ENCODE measurements around the gene ZNF138. TPM values are rescaled to one million over a fixed set of nuclear protein-coding genes. Genes with fewer than 3 reads are reported as not detected.

ZNF138 gene
- total RNA-seq = 7.4 and 9.2 TPM in 2 replicates

GRCh38 chr7:64794171-64794844, at the start of gene ZNF138:
TSS of gene ZNF138 (plus strand) at chr7:64794428. CDS start at chr7:64794569, 141 bp downstream.
- Histone ChIP-seq H3K36me3 (ENCODE audit: control insufficient read depth, insufficient read depth, low read length) (no peaks in the 10 kb centered on the region), H3K27me3 (ENCODE audit: control insufficient read depth, insufficient read depth, low read length) (no peaks in the 10 kb centered on the region), H3K4me3 (ENCODE audit: low read depth, low read length) (peak within 1 kb of the TSS; percentile 98)
- TF ChIP-seq CTCF (IDR thresholded peaks at IDR 0.05; ENCODE audit: insufficient read depth, low read length, poor library complexity, severe bottlenecking) = no peak
- peak; percentile 88 for DNase-seq (ENCODE audit: low read depth)

GRCh38 chr7:64744680-64745079, 49.5 kb upstream of the ZNF138 start:
- H3K36me3 ChIP-seq (ENCODE audit: control insufficient read depth, insufficient read depth, low read length) = no peaks in the 10 kb centered on the region
- H3K27me3 ChIP-seq (ENCODE audit: control insufficient read depth, insufficient read depth, low read length) = no peaks in the 10 kb centered on the region
- H3K4me3 ChIP-seq (ENCODE audit: low read depth, low read length) = no peak overlapping the region
- TF ChIP-seq CTCF (IDR thresholded peaks at IDR 0.05; ENCODE audit: insufficient read depth, low read length, poor library complexity, severe bottlenecking) = no peak
- DNase-seq (ENCODE audit: low read depth) = no peak

GRCh38 chr7:64747802-64748201, 46.4 kb upstream of the ZNF138 start:
- Histone ChIP-seq H3K27me3 (ENCODE audit: control insufficient read depth, insufficient read depth, low read length) (no peaks in the 10 kb centered on the region), H3K36me3 (ENCODE audit: control insufficient read depth, insufficient read depth, low read length) (no peaks in the 10 kb centered on the region), H3K4me3 (ENCODE audit: low read depth, low read length) (no peak overlapping the region)
- DNase-seq (ENCODE audit: low read depth) = no peak
- no peak for TF ChIP-seq CTCF (IDR thresholded peaks at IDR 0.05; ENCODE audit: insufficient read depth, low read length, poor library complexity, severe bottlenecking)

DNA sequence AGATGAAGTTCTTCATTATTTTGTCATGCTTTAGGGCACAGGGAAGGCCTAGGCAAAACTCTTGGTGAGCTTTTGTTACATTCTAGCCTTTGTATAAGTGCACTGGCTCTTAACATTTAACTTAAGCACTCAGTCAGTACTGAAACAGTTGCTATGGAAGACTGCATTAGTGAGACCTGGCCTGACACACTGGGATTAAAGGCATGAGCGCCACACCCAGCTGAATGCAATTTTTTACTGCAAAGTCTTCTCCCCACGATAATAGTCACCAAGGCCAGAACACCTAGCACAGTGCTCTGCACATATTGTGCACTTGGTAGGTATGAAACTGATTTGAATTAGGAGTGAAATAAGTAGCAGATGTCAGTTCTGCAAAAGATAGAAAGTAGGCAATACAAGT, 41.2 kb upstream of the ZNF138 start:
- no peaks in the 10 kb centered on the region for H3K36me3 ChIP-seq (ENCODE audit: control insufficient read depth, insufficient read depth, low read length)
- no peak for TF ChIP-seq CTCF (IDR thresholded peaks at IDR 0.05; ENCODE audit: insufficient read depth, low read length, poor library complexity, severe bottlenecking)
- no peak for DNase-seq (ENCODE audit: low read depth)
- H3K4me3 ChIP-seq (ENCODE audit: low read depth, low read length) = no peak overlapping the region
- no peaks in the 10 kb centered on the region for H3K27me3 ChIP-seq (ENCODE audit: control insufficient read depth, insufficient read depth, low read length)

DNA sequence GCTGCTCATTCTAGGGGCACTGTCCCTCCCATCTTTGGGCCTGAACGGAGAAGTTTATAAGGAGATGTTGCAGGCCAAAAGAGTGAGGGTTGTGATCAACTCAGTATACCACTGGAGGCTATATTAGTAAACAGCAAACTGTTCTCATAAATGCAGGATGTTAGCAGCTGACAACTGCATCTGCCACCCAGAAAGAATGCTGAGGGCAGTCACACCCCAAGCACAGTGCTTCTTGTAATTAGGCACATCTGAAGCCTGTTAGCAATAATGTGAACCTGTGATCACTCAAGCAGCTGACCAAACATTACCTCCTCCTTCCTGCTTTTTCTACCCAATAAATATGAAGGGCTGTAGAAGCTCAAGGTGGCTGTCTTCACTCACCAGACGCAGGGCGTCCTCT, 38.4 kb upstream of the ZNF138 start:
- H3K36me3 ChIP-seq (ENCODE audit: control insufficient read depth, insufficient read depth, low read length) = no peaks in the 10 kb centered on the region
- no peak overlapping the region for H3K4me3 ChIP-seq (ENCODE audit: low read depth, low read length)
- no peak for DNase-seq (ENCODE audit: low read depth)
- TF ChIP-seq CTCF (IDR thresholded peaks at IDR 0.05; ENCODE audit: insufficient read depth, low read length, poor library complexity, severe bottlenecking) = no peak
- no peaks in the 10 kb centered on the region for H3K27me3 ChIP-seq (ENCODE audit: control insufficient read depth, insufficient read depth, low read length)

GRCh38 chr7:64758151-64758550, 36.1 kb upstream of the ZNF138 start:
- H3K36me3 ChIP-seq (ENCODE audit: control insufficient read depth, insufficient read depth, low read length) = no peaks in the 10 kb centered on the region
- no peaks in the 10 kb centered on the region for H3K27me3 ChIP-seq (ENCODE audit: control insufficient read depth, insufficient read depth, low read length)
- H3K4me3 ChIP-seq (ENCODE audit: low read depth, low read length) = no peak overlapping the region
- no peak for TF ChIP-seq CTCF (IDR thresholded peaks at IDR 0.05; ENCODE audit: insufficient read depth, low read length, poor library complexity, severe bottlenecking)
- DNase-seq (ENCODE audit: low read depth) = no peak

Measured in kidney epithelial cell (primary cell).